GM19025 (cell line): ENCODE measurements around the gene SLC17A8.
"Not testable (repeated sequence)": the region's sequence is repeated elsewhere in the genome, so short reads cannot be mapped to it uniquely, and the experiment has no call there.

ENCODE experiments used
- ATAC-seq: cut with Tn5 transposase; IDR thresholded peaks from one replicate; pipeline ENCODE4 v1.9.1; 2021; ENCODE audit warnings: mild to moderate bottlenecking, low read depth, moderate library complexity; ENCODE audit not compliant: unreplicated experiment

The SLC17A8 gene

DNA sequence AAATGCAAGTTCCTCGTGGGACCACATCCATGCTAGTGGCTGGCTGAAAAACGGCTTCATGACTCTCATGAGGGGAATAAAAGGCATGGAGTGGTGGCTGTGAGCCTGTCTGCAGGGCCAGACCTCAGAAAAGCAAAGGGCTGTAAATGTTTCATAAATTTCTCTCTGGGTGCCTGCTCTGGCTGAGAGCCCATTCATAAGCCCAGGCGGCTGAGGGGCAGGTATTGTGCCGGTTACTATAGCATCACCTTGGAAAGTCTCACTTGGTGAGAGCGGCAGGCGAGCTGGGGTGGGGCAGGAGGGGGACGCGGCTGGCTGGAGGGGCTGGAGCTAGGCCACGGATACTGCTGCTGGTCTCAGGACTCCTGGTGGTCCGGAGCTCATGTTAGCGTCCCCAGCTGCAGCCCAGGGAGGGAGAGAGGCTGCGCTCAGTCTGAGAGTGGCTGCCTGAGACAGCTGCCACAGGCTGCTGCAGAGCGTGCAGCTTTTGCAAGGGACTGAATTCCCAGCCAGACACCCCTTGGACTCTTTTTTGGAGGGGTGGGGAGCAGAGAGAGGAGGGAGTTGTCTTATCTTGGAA lies at the start of gene SLC17A8:
TSS of gene SLC17A8 (plus strand) at position 431 of the 580 bp plus-strand sequence. CDS start 318 bp downstream, outside the sequence.
- ATAC-seq: no peak

DNA sequence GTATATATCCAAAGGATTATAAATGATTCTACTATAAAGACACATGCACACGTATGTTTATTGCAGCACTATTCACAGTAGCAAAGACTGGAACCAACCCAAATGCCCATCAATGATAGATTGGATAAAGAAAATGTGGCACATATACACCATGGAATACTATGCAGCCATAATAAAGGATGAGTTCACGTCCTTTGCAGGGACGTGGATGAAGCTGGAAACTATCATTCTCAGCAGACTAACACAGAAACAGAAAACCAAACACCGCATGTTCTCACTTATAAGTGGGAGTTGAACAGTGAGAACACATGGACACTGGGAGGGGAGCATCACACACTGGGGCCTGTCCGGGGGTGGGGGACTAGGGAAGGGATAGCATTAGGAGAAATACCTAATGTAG lies 48.7 kb upstream of the SLC17A8 start:
- not testable (repeated sequence) for ATAC-seq

DNA sequence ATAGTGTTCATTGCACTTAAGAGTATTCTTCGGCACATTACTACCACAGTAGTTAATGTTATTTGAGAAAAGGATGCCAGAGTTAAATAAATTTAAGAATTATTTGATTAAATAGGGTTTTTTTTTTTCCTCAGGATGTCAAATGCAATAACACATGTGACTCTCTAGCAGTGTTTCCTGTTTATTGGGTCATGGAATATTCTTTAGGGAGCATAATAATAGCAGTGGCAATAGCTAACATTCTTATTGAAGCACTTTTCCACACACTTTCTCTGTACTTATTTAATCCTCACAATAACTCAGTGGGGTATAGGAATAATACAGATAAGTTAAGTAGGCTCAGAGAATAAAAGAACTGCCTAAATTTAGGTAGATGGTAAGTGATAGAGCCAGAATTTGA lies 45.6 kb upstream of the SLC17A8 start:
- no peak for ATAC-seq

DNA sequence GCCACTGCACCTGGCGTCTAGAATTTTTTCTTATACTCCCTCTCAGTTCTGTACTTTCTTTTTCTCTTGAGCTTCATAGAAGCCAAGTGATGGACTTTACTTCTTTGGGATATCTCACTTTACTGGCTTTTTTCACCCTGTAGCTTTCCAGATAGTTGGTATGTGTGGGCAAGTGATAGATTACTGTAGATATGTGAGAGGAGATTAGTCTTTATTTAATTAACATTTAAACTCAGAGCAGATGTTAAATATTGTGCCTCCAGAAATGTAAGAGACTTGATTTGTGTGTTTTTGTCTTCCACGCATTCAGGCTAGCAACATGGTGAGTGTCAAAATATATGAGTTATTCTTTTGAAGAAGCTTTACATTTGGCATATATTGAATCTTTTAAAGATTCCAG lies 39.5 kb upstream of the SLC17A8 start:
- no peak for ATAC-seq

DNA sequence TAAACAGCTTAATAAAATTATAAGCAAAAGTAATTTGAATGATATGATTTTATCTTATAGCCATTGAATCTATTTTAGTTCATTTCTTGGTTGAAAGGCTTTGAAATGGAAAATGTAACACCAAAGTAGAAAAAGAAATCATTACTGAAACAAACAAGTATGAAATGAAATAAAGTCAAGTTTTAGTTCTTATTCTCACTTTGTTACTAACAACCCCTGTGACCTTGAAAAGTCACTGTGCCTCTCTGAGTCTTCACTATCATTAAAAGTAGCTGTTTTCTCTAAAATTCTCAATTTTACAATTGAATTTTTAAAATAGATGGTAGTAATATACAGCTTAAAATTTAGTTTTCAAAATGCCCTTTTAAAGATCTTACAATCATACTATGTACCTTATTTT lies 32.4 kb upstream of the SLC17A8 start:
- ATAC-seq: no peak

DNA sequence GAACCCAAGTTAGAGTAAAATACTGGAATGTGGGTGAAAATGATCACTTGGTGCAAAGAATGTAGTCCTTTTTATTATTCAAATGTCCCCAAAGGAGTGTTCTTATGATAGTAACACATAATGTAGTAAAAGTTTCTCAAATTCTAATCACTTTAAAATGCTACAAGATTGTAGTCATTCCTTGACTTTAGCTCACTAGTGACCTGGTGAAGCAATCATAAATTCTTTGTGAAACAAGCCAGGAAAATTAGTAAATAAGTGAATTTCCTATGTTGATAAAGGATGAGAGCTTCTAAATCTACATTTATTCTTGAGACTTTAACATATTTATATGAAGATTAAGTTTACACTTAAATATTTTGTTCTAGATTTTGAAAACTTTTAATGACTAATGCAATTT lies 30.7 kb upstream of the SLC17A8 start:
- no peak for ATAC-seq

DNA sequence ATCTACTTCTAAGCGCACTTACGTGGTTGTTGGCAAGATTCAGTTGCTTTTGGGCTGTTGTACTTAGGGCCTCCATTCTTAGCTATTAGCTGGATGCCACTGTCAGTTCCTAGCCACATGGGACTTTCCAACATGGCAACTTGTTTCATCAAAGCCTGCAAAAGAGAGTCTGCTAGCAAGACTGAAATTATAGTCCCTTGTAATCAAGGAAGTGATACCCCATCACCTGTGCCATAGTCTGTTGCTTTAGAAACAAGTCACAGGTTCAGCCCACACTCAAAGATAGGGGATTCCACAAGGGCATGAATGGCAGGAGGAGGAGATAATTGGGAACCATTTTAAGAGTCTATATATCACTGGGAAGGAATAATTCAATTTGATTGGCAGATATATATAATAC lies 27.1 kb upstream of the SLC17A8 start:
- ATAC-seq: peak; percentile 98

DNA sequence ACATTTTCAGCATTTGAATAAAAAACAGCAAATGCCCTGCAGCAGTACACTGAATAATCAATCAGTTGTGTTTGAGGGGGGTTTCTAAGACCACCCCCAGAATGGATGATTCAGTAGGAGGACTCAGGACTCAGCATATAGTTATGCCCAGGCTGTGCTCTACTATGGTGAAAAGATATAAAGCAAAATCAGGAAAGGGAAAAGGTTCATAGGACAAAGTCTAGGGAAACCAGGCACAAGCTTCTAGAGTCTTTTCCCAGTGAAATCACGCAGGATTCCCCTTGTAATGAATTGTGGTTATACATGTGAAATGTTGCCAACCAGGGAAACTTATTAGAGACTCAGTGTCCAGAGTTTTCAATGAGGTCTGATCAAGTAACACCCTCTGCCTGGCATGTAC lies 25.0 kb upstream of the SLC17A8 start:
- no peak for ATAC-seq

DNA sequence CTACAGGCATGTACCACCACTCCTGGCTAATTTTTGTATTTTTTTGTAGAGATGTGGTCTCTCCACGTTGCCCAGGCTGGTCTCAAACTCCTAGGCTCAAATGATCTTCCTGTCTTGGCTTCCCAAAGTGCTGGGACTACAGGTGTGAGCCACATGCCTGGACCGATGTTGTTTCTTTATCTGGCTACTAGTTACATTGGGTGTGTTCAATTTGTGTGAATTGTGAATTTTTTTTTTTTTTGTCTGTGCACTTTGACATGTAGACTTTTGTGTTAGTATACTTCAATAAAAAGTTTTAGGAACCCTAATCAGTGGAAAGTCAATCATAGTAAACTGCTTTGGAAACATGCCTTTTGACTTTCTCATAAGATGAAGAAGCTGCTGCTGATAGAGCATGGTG lies 24.0 kb upstream of the SLC17A8 start:
- no peak for ATAC-seq

DNA sequence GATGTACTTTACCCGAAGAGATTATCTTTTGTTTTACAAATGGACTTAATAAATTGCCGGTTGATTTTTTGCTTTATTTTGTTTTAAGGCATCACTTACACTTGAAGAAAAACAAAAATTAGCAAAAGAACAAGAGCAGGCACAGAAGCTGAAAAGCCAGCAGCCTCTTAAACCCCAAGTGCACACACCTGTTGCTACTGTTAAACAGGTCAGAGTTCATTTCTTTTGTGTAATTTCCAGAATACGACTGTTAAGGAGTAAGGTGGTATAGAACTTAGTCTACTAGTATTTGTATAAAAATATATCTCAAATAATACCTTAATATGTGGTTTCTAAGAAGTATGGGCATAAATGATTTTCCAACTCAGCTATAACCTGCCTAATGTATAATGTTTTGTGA lies 19.6 kb upstream of the SLC17A8 start:
- ATAC-seq: no peak

DNA sequence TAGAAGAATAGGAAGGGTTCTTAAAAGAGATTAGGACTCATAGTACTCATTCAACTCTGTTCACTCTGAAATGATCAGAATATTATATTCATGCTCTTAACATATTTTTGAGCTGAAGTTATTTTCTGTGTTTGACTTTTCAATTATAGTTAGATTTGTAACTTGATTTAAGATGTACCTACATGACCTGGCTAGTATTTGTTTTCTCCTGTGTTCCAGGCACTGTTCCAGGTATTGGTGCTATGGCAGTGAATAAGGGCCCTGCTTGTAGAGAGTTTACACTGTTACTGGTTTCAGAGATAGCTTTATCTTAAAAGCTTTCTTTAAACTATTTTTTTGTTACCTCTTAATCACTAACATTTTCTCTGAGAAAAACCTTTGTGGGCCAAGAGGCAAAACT lies 19.1 kb upstream of the SLC17A8 start:
- no peak for ATAC-seq

DNA sequence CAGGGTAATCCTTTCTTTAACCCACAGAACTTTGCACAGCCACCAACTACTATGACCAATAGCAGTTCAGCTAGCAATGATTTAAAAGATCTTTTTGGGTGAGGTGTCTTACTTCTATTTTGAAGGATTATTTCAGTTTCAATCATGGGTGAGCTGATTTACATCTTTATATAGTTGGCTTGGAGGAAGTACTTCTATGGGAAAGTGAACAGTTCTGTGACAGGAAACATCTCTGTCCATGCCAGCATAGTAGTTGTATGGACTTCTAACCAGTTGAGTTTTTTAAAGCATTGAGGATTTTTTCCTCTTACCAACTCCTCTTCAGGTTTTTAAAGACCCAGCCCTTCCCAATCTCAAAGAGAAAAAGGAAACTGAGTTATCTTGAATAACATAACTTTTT lies 17.8 kb upstream of the SLC17A8 start:
- ATAC-seq: no peak

DNA sequence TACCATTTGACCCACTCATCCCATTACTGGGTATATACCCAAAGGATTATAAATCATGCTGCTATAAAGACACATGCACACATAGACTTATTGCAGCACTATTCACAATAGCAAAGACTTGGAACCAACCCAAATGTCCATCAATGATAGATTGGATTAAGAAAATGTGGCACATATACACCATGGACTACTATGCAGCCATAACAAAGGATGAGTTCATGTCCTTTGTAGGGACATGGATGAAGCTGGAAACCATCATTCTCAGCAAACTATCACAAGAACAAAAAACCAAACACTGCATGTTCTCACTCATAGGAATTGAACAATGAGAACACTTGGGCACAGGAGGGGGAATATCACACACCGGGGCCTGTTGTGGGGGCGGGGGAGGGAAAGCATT lies 14.0 kb upstream of the SLC17A8 start:
- ATAC-seq: not testable (repeated sequence)

DNA sequence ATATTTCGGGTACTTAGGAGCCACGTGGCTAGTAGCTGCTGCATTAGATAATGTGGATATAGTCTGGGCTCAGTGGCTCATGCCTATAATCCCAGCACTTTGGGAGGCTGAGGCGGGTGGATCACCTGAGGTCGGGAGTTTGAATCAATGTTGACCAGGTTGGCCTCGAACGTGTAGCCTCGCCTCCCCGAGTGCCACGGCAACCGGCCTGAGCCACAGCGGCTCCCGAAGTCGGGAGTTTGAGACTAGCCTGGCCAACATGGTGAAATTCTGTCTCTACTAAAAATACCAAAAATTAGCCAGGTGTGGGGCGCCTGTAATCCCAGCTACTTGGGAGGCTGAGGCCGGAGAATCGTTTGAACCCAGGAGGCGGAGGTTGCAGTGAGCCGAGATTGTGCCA lies 12.5 kb upstream of the SLC17A8 start:
- ATAC-seq: not testable (repeated sequence)

DNA sequence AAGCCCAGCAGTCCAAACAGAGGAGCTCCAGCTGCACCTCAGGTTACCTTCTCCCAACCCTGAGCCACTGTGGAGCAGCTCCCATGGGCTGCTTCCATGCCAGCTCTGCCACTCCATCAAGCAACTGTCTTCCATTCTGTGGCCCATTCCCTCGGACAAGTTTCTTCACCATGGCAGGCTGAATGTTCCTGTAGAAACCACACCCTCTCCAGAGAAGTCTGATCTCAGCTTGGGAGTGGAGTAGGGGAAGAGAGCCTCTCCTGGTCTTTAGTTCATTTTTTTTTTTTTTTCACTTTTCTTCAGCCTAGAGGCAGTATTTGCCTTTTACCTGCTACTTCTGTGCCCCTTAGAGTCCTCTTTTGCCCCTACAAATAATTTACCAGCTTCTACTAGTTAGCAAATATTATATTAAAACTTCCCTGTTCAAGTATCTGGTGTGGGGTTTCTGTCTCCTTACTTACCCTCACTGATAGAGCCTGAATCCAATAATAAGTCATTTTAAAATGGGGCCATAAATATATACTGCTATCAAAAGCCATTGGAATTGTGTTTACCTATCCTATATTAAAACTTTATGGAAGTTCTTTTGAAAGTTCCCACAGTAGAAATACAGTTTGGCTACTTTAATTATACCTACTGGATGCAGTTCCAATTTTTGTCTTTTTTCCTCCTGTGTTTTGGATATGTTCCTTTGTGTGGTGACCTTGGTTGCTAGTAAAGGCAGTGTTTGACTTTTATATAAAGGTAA lies 11.7 kb upstream of the SLC17A8 start:
- ATAC-seq: no peak

DNA sequence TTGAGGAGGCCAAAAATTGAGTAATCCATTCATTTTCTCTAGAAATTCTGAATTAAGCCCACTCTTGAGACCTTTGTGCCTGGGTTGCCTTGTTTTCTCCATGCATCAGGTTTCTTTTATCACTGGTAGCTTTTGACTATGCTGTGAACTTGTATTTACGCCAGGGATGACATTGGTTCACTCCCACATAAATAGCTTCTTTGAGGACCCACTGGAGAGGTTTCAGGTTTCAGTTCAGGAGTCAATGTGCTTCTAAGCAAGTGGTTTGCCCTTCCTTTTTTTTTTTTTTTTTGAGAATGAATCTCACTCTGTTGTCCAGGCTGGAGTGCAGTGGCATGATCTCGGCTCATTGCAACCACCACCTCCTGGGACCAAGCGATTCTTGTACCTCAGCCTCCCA lies 10.2 kb upstream of the SLC17A8 start:
- no peak for ATAC-seq

DNA sequence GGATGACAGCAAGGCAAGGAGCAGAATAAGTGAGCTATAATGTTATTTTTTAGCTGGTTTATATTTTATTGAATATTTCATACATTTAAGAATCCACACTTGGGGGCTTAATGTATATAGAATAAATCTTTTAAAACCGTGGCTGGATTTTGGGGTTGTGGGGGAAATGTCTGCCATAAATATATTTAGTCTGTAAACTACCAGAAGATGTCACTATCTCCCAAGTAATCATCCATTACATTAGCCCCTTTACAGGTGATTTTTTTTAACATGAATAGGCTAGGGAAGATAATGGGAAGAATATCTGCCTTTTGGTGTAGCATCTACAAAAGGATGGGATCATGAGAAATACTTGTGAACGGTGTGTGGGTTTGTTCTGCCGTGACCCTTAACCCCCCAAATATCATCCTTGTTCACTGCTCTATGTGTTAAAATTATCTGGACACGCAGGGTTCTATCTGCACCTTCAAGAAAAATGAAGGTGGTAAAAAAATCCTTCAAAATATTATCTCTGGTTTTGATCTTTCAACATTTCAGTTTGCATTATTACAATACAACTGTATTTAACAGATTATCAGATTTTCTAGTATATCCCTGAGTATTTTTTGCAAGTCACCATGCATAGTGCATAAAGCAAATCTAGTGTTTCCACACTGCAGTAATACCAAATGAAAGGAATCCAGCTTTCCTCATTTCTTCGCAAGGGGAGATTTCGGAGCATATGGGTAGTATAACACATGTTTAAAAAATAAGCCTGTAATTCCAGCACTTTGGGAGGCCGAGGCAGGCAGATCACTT lies 8.0 kb upstream of the SLC17A8 start:
- no peak for ATAC-seq

DNA sequence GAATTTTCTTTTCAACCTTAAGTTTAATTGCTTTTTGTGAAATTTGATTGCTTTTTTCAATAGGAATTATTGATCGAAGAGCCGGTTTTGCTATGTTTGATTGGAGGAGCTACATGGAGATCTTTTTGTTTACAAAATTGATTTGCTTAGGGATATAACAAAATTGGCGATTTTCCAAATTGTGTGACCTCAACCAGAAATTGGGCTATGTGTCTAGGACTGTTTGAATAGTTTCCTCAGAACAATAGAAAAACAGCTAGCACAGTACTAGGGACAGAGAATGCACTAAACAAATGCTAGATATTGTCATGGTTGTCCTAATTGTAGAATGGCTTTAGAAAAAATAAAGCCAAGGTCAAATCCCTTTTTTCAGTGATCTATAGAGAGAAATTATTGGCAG lies 2.4 kb downstream of the SLC17A8 start:
- no peak for ATAC-seq

DNA sequence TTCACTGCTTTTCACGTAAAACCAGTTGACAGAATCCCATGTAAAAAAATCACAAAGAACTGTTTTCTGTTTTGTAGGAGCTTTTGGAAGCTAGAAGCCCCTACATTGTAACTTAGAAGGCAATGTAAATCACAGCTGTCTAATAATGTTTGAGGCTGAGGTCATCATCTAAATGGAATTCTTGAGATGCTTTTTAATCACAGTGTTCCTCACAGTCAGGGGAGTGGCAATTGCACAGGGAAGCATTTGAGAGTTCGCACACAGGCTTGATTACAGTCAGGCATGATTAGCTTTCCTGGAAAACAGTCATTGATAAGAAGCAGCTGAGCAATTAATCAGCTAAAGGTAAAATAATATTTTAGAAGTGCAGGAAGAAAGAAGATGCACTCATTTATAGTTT lies 2.9 kb downstream of the SLC17A8 start:
- no peak for ATAC-seq

DNA sequence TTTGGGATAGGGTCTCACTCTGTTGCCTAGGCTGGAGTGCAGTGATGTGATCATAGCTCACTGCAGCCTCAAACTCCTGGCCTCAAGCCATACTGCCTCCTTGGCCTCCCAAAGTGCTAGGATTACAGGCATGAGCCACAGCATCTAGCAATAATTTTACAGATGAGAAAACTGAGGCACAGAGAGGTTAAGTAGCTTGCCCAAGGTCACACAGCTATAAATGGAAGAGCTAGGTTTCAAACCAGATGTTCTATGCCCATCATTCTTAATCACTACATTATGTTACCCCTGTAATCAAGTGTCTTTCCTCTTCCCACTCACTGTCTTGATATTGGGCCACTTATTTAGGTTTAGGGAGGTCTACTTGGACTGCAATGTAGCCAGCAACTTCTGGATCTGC lies 3.6 kb downstream of the SLC17A8 start:
- no peak for ATAC-seq

DNA sequence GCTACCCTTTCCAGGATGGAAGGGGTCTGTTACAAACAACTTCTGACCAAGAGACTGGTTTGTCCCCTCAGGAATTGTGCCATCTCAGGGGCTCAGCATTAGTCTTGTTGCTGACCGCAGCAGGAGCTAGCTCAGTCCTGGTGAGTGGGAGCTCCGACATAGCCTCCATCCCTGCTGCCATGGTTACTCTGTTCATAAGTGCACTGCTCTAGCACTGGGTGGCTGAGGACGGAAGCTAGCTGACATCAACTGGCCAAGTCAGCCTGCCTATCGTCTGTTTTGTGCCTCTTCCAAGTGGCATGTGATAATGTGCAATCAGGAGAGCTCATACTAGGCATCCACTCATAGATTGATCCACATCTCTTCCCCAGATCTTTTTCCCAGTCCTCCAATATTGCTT lies 7.5 kb downstream of the SLC17A8 start:
- ATAC-seq: no peak

DNA sequence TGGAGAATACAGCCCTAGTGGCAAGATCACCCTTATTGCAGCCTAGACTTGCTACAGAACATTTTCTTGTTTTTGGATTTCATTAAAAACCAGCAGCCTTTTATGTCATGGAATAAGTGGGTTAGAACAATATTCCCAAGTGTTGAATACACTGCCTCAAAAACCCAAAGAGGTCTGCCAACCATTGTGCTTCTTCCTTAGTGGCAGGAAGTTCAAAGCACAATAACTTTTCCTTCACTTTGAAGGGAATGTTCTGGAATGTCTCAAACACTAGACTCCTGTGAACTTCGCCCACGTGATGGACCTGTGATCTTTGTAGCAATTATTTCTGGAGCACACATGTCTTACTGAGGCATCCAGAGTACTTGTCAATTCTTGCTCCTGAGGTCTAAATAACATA lies 8.5 kb downstream of the SLC17A8 start:
- ATAC-seq: no peak
